Caki2 (cell line): ENCODE results near the gene C3orf33. TPM values are rescaled to one million over a fixed set of nuclear protein-coding genes. Genes with fewer than 3 reads are reported as not detected.

Experiments used
- DNase-seq: peaks from one replicate; pipeline ENCODE4 v3.0.0-alpha.2; 2015; ENCODE audit warnings: low read depth
- in situ Hi-C: cut with HindIII; loops from 2 replicates; pipeline ENCODE4 v1.10.0; 2016; ENCODE audit warnings: low sequenced_read_pairs, low pct_unique_long_range_greater_than_20kb, mixed read lengths
- total RNA-seq: library from RNA; depleted of rRNA; stranded (reverse); fragments of >200 nt; shearing (Covaris generic); gene quantifications from 2 replicates; pipeline ENCODE4 v1.2.3, GENCODE V29; 2014; ENCODE audit warnings: low replicate concordance

Gene C3orf33
- total RNA-seq, 1 experiment from 2014 or later = 2.7 TPM

- in situ Hi-C loops = no loop called here
- no peak for DNase-seq
Observed at GRCh38 chr3:155792532-155792931, 13.5 kb downstream of the C3orf33 start.

GRCh38 chr3:155791190-155791589 lies 14.9 kb downstream of the C3orf33 start:
- in situ Hi-C loops = no loop called here
- DNase-seq = no peak

GRCh38 chr3:155790272-155790925 lies 15.7 kb downstream of the C3orf33 start:
- no peak for DNase-seq
- in situ Hi-C loops = no loop called here

- no peak for DNase-seq
- in situ Hi-C loops = no loop called here
Observed at GRCh38 chr3:155785662-155786295, 20.3 kb downstream of the C3orf33 start.

- in situ Hi-C loops = no loop called here
- no peak for DNase-seq
Observed at GRCh38 chr3:155782390-155782953, 23.6 kb downstream of the C3orf33 start.

- no peak for DNase-seq
- in situ Hi-C loops = no loop called here
Observed at GRCh38 chr3:155780291-155780690, 25.8 kb downstream of the C3orf33 start.

GRCh38 chr3:155778462-155778861 lies 27.6 kb downstream of the C3orf33 start:
- no peak for DNase-seq
- in situ Hi-C loops = no loop called here

GRCh38 chr3:155772801-155773200 lies 33.3 kb downstream of the C3orf33 start:
- in situ Hi-C loops = no loop called here
- no peak for DNase-seq

- in situ Hi-C loops = no loop called here
- no peak for DNase-seq
Observed at GRCh38 chr3:155771126-155771525, 35.0 kb downstream of the C3orf33 start.

GRCh38 chr3:155766206-155766605 lies 39.9 kb downstream of the C3orf33 start:
- in situ Hi-C loops = no loop called here

GRCh38 chr3:155763870-155764463 lies 42.1 kb downstream of the C3orf33 start:
- in situ Hi-C loops = no loop called here
- no peak for DNase-seq

More at GRCh38 chr3:155766206-155766605, 39.9 kb downstream of the C3orf33 start:
- peak; percentile 44 for DNase-seq

- in situ Hi-C loops = no loop called here
- no peak for DNase-seq
Observed at GRCh38 chr3:155760653-155761052, 45.4 kb downstream of the C3orf33 start.

- in situ Hi-C loops = no loop called here
- DNase-seq = no peak
Observed at GRCh38 chr3:155757577-155757976, 48.5 kb downstream of the C3orf33 start.

- peak; percentile 44 for DNase-seq
Observed at GRCh38 chr3:155753038-155753639, 52.9 kb downstream of the C3orf33 start.

GRCh38 chr3:155748611-155749365 lies 57.3 kb downstream of the C3orf33 start:
- in situ Hi-C loops = no loop called here
- peak; percentile 51 for DNase-seq

More at GRCh38 chr3:155753038-155753639, 52.9 kb downstream of the C3orf33 start:
- in situ Hi-C loops = no loop called here

- in situ Hi-C loops = no loop called here
- DNase-seq = no peak
Observed at GRCh38 chr3:155747946-155748290, 58.2 kb downstream of the C3orf33 start.

GRCh38 chr3:155747286-155747945 lies 58.7 kb downstream of the C3orf33 start:
- DNase-seq = no peak
- in situ Hi-C loops = no loop called here

- no peak for DNase-seq
- in situ Hi-C loops = no loop called here
Observed at GRCh38 chr3:155746703-155747102, 59.4 kb downstream of the C3orf33 start.
